BLaER1 (cell line): ENCODE results near the gene NRAS.

Experiments
- H3K27ac ChIP-seq: shearing (Covaris generic); formaldehyde crosslinking; 2 replicates; pipeline ENCODE4 v1.8.1; 2022
- H3K27me3 ChIP-seq: shearing (Covaris generic); formaldehyde crosslinking; 2 replicates; pipeline ENCODE4 v1.8.1; 2022
- H3K36me3 ChIP-seq: shearing (Covaris generic); formaldehyde crosslinking; 2 replicates; pipeline ENCODE4 v1.8.1; 2022
- H3K4me1 ChIP-seq: shearing (Covaris generic); formaldehyde crosslinking; 2 replicates; pipeline ENCODE4 v1.8.1; 2022
- H3K4me2 ChIP-seq: shearing (Covaris generic); formaldehyde crosslinking; 2 replicates; pipeline ENCODE4 v1.8.1; 2022
- H3K4me3 ChIP-seq: shearing (Covaris generic); formaldehyde crosslinking; 2 replicates; pipeline ENCODE4 v1.8.1; 2022
- H3K9ac ChIP-seq: shearing (Covaris generic); formaldehyde crosslinking; 2 replicates; pipeline ENCODE4 v1.8.1; 2022
- H3K9me3 ChIP-seq: shearing (Covaris generic); formaldehyde crosslinking; 2 replicates; pipeline ENCODE4 v1.8.1; 2022
- H4K20me1 ChIP-seq: shearing (Covaris generic); formaldehyde crosslinking; 2 replicates; pipeline ENCODE4 v1.8.1; 2022
- Cebpa-rat ChIP-seq: shearing (Covaris generic); IDR thresholded peaks from 2 replicates; pipeline ENCODE4 v1.8.1; 2022

NRAS gene

DNA sequence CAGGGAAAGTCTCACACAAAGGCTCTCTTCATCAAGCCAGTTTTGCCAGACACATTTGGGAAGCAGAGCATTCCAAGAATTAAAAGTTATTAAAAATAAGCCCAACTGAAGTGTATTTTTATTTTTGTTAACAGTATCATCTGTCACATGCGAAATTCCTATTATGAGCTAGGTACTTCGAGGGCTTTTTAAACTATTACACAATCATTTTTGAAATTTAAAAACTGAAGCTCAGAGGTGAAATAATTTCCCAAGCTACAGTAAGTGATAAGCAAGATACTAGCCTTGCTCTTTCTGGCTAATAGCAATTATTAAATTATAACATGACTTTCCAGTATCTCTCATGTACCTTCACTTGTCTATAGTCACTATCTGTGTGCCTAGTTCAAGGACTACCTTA lies 12.0 kb upstream of the NRAS start:
- Histone ChIP-seq H3K4me1 (no peaks in the 10 kb centered on the region), H3K4me3 (no peak overlapping the region), H3K27me3 (no peaks in the 10 kb centered on the region), H3K9ac (no peak overlapping the region), H3K36me3 (peaks cover 100% of the 10 kb centered on the region), H3K4me2 (no peak overlapping the region), H4K20me1 (peaks cover 84% of the 10 kb centered on the region), H3K27ac (no peak overlapping the region), H3K9me3 (no peaks in the 10 kb centered on the region)
- TF ChIP-seq Cebpa-rat: no peak

GRCh38 chr1:114725230-114725629 lies 8.7 kb upstream of the NRAS start:
- Histone ChIP-seq H3K4me3 (no peak overlapping the region), H3K9ac (no peak overlapping the region), H3K27me3 (no peaks in the 10 kb centered on the region), H3K36me3 (peaks cover 100% of the 10 kb centered on the region), H3K4me2 (no peak overlapping the region), H3K27ac (no peak overlapping the region), H4K20me1 (peaks cover 57% of the 10 kb centered on the region), H3K9me3 (no peaks in the 10 kb centered on the region), H3K4me1 (no peaks in the 10 kb centered on the region)
- no peak for TF ChIP-seq Cebpa-rat

DNA sequence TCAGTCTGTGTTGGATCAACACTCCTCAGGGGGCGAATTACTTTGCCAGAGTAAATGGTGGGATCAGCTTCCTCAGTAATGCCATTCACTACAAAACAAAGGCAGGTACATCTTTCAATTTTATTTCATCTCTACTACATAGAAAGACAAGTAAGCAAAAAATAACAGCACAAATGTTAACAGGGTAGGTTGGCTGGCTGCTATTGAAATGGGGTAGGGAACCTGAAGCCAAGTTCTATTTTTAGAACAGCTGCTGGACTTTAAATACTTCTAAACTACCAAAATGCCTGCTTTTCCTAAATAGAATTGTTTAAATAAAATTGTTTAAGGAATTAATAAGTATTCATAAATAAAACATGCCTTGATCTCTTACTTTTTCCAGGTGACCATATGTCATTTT lies 7.3 kb upstream of the NRAS start:
- H3K4me1 ChIP-seq: no peaks in the 10 kb centered on the region
- H3K27ac ChIP-seq: no peak overlapping the region
- no peak for TF ChIP-seq Cebpa-rat
- no peaks in the 10 kb centered on the region for H3K27me3 ChIP-seq
- H4K20me1 ChIP-seq: peaks cover 44% of the 10 kb centered on the region
- H3K9ac ChIP-seq: no peak overlapping the region
- peaks cover 100% of the 10 kb centered on the region for H3K36me3 ChIP-seq
- H3K9me3 ChIP-seq: no peaks in the 10 kb centered on the region
- no peak overlapping the region for H3K4me3 ChIP-seq
- no peak overlapping the region for H3K4me2 ChIP-seq

- H3K4me1 ChIP-seq: no peaks in the 10 kb centered on the region
- H3K27ac ChIP-seq: no peak overlapping the region
- no peaks in the 10 kb centered on the region for H3K27me3 ChIP-seq
- H3K9me3 ChIP-seq: no peaks in the 10 kb centered on the region
- peaks cover 100% of the 10 kb centered on the region for H3K36me3 ChIP-seq
- no peak overlapping the region for H3K4me2 ChIP-seq
- no peak overlapping the region for H3K9ac ChIP-seq
- peaks cover 39% of the 10 kb centered on the region for H4K20me1 ChIP-seq
- no peak for TF ChIP-seq Cebpa-rat
- no peak overlapping the region for H3K4me3 ChIP-seq
Measured at GRCh38 chr1:114723457-114723856, 6.9 kb upstream of the NRAS start.

DNA sequence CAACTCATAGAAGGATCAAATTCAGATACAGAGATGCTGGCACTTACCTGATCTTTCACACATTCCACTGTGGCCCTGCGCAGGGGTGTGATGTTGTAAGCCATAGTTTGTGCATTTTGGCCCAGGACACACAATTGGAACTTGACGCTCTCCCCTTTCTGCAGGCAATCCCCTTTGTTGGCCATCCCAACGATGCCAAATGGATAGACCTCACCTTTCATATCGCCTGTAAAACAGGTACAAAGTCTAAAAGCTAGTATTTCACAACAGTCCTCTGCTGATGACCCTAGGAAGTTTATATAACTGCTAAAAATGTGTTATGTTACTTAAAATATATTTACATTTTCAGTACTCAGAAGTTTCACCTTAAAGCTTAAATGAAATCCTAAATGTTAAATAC lies 3.9 kb upstream of the NRAS start:
- H3K4me3 ChIP-seq: no peak overlapping the region
- H3K4me2 ChIP-seq: no peak overlapping the region
- peaks cover 10% of the 10 kb centered on the region; the same call in 1 of the 2 replicates for H4K20me1 ChIP-seq
- no peaks in the 10 kb centered on the region for H3K27me3 ChIP-seq
- H3K4me1 ChIP-seq: peaks cover 5% of the 10 kb centered on the region
- H3K36me3 ChIP-seq: peaks cover 80% of the 10 kb centered on the region
- TF ChIP-seq Cebpa-rat: no peak
- H3K27ac ChIP-seq: no peak overlapping the region
- no peak overlapping the region for H3K9ac ChIP-seq
- no peaks in the 10 kb centered on the region for H3K9me3 ChIP-seq

- Histone ChIP-seq H3K27ac (no peak overlapping the region), H3K27me3 (no peaks in the 10 kb centered on the region), H4K20me1 (no peaks in the 10 kb centered on the region), H3K36me3 (peaks cover 74% of the 10 kb centered on the region), H3K4me3 (no peak overlapping the region), H3K4me1 (peaks cover 14% of the 10 kb centered on the region), H3K4me2 (no peak overlapping the region), H3K9me3 (no peaks in the 10 kb centered on the region), H3K9ac (no peak overlapping the region)
- no peak for TF ChIP-seq Cebpa-rat
Measured at GRCh38 chr1:114719424-114719787, 2.8 kb upstream of the NRAS start.

GRCh38 chr1:114718661-114719423 lies 2.3 kb upstream of the NRAS start:
- Histone ChIP-seq H3K9ac (no peak overlapping the region), H3K27me3 (no peaks in the 10 kb centered on the region), H3K4me2 (no peak overlapping the region), H3K9me3 (no peaks in the 10 kb centered on the region), H4K20me1 (no peaks in the 10 kb centered on the region), H3K27ac (no peak overlapping the region), H3K4me1 (peaks cover 14% of the 10 kb centered on the region), H3K4me3 (no peak overlapping the region), H3K36me3 (peaks cover 68% of the 10 kb centered on the region)
- no peak for TF ChIP-seq Cebpa-rat

GRCh38 chr1:114715952-114716303 lies 643 bp downstream of the NRAS start:
- Histone ChIP-seq H4K20me1 (peaks cover 10% of the 10 kb centered on the region; the same call in 1 of the 2 replicates), H3K36me3 (peaks cover 67% of the 10 kb centered on the region), H3K27ac (peak overlapping the region; percentile 91), H3K9ac (peak overlapping the region; percentile 96), H3K9me3 (no peaks in the 10 kb centered on the region), H3K4me2 (peak overlapping the region; percentile 90), H3K4me1 (peaks cover 14% of the 10 kb centered on the region), H3K4me3 (peak overlapping the region; percentile 83), H3K27me3 (no peaks in the 10 kb centered on the region)
- no peak for TF ChIP-seq Cebpa-rat

GRCh38 chr1:114712977-114713376 lies 3.6 kb downstream of the NRAS start:
- no peak for TF ChIP-seq Cebpa-rat
- Histone ChIP-seq H3K36me3 (peaks cover 64% of the 10 kb centered on the region), H3K9ac (no peak overlapping the region)

DNA sequence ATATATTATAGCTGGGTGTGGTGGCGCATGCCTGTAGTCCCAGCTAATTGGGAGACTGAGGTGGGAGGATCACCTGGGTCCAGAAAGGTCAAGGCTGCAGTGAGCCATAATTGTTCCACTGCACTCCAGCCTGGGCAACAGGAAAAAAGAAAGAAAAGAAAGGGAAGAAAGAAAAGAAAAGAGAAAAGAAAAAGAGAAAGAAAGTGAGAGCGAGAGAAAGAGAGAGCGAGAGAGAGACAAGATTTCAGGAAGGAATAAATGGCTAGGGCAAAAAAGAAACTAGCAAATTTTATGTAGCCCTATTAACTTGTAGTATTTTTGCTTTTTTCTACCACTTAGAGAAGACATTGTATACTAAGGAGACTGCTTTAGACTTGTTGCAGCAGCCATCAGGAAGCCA lies 6.2 kb downstream of the NRAS start:
- TF ChIP-seq Cebpa-rat: no peak
- Histone ChIP-seq H3K9ac (no peak overlapping the region), H3K36me3 (peaks cover 86% of the 10 kb centered on the region)

More at GRCh38 chr1:114712977-114713376, 3.6 kb downstream of the NRAS start:
- Histone ChIP-seq H3K27me3 (no peaks in the 10 kb centered on the region), H3K9me3 (no peaks in the 10 kb centered on the region), H3K27ac (no peak overlapping the region), H4K20me1 (peaks cover 10% of the 10 kb centered on the region; the same call in 1 of the 2 replicates), H3K4me2 (no peak overlapping the region), H3K4me1 (peaks cover 14% of the 10 kb centered on the region), H3K4me3 (no peak overlapping the region)

More for the DNA sequence above, 6.2 kb downstream of the NRAS start:
- H3K4me1 ChIP-seq: peaks cover 7% of the 10 kb centered on the region
- no peak overlapping the region for H3K27ac ChIP-seq
- H3K4me3 ChIP-seq: no peak overlapping the region
- H3K27me3 ChIP-seq: no peaks in the 10 kb centered on the region
- no peak overlapping the region for H3K4me2 ChIP-seq
- no peaks in the 10 kb centered on the region for H3K9me3 ChIP-seq
- peaks cover 10% of the 10 kb centered on the region; the same call in 1 of the 2 replicates for H4K20me1 ChIP-seq
